ENCODE data around the gene COL4A2.
A peak's percentile ranks its signal among the peaks of the same experiment; 100 is the strongest.
"Not testable (repeated sequence)": the region's sequence is repeated elsewhere in the genome, so short reads cannot be mapped to it uniquely, and the experiment has no call there.

COL4A2 gene

DNA sequence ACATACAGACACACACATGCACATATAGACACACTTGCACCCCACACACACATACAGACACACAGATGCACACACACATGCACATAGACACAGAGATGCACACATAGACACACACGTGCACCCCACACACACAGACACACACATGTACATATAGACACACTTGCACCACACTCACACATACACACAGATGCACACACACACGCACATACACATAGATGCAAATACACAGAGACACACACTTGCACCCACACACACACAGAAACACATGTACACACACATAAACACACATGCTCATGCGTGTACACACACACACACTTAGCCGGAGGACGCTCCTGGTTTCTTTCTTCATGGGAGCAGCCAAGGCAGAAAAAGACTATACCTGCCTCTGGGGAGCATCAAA, 10.0 kb downstream of the COL4A2 start:
- no peak overlapping the region for H3K4me3 ChIP-seq (ENCODE audit: low read length)
- DNase-seq (ENCODE audit: low read depth, low spot score) = no peak

DNA sequence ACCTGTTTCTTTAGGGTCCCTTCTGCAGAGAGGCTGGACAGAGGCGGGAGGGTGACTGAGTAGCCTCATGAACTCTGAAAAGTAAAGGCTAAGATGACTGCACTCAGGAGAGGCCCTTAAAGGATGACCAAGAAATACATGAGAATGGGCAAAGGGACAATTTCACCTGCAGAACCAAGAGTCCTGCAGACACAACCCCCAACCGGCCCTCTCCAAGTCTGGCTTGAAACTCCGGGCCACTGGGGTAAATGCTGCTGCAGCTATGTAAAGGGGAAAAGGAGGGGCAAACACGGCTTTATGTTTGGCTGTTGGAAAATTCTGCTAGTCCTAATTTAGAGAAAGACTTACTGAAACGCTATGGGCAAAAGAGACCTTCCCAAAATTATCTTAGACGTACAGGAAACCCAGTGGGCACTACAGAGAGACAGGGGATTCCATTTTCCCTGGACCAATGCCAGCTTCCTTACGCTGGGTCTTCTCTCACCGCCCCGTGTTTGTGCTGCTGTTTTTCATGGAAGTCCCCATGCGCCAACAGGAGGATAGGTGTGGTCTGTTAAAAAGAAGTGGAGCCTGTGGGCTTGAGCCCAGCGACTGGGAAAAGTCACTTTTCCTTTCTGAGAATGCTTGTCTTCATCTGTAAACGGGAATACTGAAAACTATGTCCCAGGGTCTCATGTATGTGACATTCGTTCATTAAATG, 10.6 kb downstream of the COL4A2 start:
- H3K4me3 ChIP-seq (ENCODE audit: low read length) = no peak overlapping the region
- DNase-seq (ENCODE audit: low read depth, low spot score) = no peak

DNA sequence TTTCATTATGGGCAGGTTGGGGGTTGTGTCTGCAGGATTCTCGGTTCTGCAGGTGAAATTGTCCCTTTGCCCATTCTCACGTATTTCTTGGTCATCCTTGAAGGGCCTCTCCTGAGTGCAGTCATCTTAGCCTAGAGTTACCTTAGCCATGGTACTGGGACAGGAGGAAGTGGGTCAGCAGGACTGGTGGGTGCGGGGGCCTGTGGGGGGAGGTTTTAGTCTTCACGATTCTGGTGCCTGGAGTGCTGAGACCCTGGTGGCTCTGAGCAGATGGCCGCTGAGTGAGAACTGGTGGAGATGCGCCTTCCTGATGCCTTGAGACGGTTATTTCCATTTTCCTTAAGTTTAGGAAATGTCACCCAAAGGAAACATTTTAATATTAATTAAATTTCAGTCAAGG, 11.8 kb downstream of the COL4A2 start:
- H3K4me3 ChIP-seq (ENCODE audit: low read length) = no peak overlapping the region
- no peak for DNase-seq (ENCODE audit: low read depth, low spot score)

DNA sequence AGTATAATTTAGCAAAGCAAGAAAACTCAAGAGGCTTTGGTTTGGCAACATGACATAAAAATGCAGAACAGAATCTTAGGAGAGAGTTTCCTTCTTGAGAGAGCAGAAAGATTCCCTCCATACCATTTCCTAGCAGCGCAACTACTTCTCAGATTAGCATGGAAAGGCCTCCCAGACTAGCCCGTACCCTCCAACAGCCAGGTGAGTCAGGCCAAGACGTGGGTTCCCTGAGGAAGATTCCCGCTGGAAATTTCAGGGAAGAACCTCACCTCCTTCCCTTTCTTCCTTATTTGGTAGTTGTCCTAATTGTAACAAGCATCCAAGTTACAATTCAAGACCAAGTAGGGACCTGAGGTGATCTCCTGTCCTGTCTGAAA, 12.3 kb downstream of the COL4A2 start:
- no peak overlapping the region for H3K4me3 ChIP-seq (ENCODE audit: low read length)

DNA sequence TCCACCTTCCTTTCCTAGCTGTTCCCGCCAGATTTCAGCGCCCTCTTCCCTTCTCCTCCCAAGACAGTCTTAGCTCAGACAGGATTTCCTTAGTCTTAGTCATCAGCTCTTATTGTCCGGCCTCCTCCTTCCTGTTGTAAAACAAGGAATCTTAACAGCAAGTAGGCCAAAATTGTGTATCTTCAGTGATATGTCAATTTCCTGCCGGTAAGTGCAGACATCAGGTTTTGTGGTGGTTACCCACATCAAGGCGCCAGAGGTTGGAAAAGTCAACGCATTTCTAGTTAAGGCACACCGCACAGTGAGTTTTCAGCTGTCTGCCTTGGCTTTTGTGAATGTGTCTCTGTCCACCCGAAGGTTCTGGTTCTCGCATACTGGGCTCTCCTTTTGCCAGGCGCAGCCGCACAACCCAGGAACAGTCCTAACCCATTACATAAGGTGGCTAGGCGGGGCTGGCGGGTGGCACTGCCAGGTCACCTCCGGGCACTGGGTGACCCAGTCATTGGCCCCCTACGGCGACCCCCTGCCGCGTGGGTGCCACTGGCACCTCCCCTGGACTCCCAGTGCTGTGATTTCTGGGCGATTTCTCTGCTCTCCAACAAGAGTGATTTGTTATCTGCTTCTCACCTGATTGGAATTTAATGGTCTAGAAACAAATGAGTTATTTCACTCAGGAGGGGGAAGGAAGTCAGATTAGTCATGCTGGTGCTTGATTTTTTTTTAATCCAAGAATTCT, 12.9 kb downstream of the COL4A2 start:
- peak; percentile 78 for DNase-seq (ENCODE audit: low read depth, low spot score)
- no peak overlapping the region for H3K4me3 ChIP-seq (ENCODE audit: low read length)

More for the DNA sequence above, 12.3 kb downstream of the COL4A2 start:
- no peak for DNase-seq (ENCODE audit: low read depth, low spot score)

DNA sequence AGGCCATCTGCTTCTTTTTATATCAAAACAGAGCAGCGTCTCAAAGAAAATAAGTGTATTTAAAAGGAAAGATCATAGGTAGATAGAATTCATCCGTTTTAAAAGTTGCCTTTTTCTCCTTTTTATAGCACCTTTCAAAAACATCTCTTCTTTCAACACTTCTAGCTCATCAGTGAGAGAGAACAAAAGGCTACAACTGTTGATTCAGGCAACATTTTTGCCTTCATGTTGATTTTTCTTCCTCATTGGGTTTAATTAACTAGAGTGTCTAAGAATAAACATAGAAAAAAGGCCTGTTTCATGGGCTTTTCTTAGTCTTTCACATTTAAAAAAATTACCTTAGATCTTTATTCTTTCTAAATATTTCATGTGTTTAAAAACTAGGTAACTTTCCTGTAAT, 13.6 kb downstream of the COL4A2 start:
- no peak overlapping the region for H3K4me3 ChIP-seq (ENCODE audit: low read length)
- no peak for DNase-seq (ENCODE audit: low read depth, low spot score)

DNA sequence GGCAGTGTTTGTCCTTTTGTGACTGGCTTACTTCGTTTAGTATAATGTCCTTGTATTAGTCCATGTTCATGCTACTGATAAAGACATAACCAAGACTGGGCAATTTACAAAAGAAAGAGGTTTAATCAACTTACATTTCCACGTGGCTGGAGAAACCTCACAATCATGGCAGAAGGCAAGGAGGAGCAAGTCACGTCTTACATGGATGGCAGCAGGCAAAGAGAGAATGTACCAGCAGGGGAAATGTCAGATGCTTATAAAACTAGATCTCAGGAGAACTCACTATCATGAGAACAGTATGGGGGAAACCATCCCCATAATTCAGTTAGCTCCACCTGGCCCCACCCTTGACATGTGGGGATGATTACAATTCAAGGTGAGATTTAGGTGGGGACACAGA, 14.5 kb downstream of the COL4A2 start:
- H3K4me3 ChIP-seq (ENCODE audit: low read length); DNase-seq (ENCODE audit: low read depth, low spot score): not testable (repeated sequence)

DNA sequence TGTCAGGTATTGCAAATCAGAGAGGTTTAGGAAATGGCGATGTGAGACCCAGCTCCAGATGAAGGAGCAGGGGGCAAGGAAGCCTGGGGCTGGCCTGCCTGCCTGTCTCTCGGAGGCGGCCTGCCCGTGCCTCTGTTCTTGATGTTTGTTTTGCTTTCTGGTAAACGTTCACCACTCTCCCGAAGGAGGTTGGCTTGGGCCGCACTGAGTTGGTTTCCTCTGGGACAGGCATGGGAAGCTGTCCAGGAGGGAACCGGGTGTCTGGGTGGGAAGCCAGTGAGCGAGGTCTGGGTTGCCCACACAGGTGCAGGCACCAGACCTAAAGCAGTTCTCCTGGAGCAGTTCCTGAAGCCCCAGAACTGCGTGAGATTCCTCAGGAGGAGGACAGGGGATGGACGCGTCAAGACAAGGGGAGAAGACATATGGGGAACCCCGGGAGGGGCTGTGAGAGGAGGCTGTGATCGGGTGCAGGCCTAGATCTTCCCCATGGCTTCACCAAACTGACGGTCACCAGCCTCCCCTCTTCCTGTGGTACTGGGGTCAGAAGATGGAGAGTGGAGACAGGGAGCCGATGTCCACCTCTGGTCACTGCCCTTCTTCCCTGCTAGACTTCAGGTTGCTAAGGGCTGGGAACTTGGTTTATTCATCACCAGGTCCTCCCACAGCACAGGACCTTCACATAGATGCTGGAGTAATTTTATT, 15.2 kb downstream of the COL4A2 start:
- no peak overlapping the region for H3K4me3 ChIP-seq (ENCODE audit: low read length)
- no peak for DNase-seq (ENCODE audit: low read depth, low spot score)

DNA sequence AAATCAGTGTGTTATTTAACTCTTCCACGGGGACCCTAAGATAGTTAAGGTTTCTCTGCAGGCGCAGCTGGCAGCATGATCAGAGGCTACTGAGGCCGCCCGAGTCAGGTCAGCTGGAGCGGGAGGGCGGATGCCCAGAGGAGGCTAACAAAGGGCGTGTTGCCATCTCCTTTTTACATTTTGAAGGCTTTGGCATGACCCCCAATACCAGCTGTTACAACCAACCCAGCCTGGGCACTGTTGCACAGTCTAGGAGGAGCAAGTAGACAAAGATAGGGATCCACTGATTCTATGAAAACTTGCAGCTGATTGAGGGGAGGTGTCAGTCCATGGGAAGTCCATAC, 15.7 kb downstream of the COL4A2 start:
- no peak overlapping the region for H3K4me3 ChIP-seq (ENCODE audit: low read length)
- no peak for DNase-seq (ENCODE audit: low read depth, low spot score)

DNA sequence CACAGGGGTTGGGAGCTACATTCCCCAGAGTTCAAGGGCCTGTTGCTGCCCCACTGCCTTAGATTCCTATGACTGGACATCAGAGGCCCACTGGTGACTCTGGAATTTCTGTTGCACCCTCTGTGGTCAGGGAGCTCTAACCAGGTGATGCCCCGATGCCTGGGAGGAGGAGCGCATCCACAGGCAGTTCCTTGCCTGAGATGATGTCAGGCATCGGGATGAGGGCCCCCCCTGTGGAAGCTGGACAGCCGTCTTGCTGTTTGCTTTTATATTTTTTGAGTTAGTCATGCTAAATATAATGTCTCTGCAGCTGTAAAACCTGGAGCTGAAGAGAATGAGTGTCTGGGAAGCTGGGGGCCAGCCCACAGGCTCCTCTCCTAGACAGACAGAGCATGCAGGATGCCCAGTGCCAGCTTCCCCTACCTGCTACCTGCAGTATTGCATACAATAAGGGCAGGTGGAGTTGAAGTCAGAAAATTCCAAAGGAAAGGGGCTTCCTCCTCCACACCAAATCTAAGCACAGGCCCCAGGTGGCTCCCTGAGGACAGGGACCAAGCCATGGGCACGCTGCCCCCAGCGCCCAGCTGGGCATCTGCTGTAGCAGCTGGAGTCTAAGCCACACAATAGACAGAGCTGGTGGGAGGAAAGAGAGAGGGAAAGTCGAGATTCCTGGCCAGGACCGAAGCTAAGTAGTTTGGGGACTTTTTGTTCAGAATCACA, 16.2 kb downstream of the COL4A2 start:
- H3K4me3 ChIP-seq (ENCODE audit: low read length) = no peak overlapping the region
- no peak for DNase-seq (ENCODE audit: low read depth, low spot score)

DNA sequence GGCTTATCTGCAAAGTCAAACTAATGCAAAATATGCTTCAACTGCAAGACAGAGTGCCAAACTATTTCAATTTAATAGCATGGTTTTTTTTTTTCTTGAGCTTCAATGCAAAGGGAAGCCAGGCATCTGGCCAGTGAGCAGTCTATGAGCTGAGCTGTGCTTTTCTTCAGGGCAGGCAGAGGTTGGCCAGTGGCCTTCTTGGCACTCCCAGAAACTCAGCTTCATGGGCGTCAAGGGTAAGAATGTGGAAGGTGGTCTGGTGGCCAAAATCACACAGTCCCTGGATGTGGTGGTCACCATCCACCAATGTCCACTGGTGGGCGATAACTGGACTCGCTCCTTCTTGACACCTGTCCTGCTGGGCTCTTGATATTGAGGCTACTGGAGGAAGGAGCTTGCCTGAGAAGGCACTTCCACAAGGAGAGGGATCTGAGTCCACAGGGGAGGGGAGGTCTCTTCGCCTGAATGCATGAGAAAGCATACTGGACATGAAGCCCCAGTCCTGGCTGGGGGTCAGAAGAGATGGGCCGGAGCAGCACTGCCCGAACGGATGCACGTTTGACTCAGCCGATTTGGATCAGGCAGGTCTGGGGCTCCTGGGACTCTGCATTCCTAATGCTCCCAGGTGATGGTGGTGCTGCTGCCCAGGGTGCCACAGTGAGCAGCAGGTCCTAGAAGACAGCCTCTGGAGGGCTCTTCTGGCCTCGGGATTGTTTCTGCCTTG, 17.1 kb downstream of the COL4A2 start:
- no peak overlapping the region for H3K4me3 ChIP-seq (ENCODE audit: low read length)
- no peak for DNase-seq (ENCODE audit: low read depth, low spot score)

DNA sequence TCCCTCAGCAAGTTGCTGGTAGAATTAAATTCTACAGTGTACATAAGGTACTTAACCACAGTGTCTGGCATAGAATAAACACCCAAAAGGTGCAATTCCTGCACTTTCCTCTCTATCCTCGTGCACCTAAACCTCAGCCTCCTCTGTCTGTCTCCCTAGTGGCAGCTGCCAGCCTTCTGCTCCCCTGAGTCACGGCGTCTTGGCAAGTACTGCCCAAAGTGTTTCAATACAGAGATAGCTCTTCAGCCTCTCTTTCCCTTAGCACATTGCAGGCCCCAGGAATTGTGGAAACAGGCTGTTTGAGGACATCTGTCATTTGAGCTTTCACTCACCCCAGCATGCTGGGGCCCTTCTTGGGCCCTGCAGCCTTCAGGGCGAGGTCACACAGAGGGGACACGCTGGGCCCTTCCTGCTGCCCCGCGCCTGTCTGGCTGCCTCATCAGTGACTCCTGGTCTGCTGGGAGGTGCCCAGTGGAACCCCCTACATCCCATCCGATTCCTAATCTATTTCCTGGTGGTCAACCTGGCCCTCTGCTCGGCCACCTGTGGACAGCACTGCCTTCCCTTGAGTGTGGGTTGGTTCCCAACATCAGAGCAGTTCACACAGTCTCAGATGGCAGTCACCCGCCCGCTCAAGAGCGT, 19.3 kb downstream of the COL4A2 start:
- no peak for DNase-seq (ENCODE audit: low read depth, low spot score)

DNA sequence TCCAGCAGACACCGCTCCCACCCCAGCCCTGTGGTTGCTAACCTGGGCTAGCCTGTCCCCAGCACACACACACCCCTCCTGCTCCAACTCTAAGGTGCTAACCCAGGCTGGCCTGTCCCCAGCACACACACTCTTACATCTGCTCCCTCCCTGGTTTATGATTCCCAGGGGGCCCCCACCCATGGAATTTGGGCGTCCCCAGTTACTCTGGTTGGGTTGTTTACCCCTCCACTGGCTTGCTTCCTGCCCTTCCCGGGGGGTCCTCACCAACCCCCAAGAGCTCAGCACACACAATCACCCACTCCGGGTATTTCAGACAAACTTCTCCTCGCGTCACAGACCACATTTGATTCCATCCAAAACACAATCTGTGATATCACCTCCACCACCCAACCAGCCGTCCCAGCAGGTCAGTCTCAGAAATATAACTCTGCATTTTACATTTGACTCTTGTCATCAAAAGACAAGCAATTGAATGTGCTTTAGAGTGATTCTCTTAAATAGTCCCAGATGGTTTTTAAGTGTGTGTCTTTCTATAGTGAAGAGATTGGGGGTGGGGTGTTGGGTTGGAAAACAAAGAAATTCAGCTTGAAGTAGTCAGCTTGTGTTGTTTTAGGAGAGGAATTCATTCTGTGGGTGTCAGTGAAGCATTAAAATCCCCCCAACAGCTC, 20.1 kb downstream of the COL4A2 start:
- DNase-seq (ENCODE audit: low read depth, low spot score) = no peak
- no peak overlapping the region for H3K4me3 ChIP-seq (ENCODE audit: low read length)

More for the DNA sequence above, 19.3 kb downstream of the COL4A2 start:
- H3K4me3 ChIP-seq (ENCODE audit: low read length) = no peak overlapping the region

DNA sequence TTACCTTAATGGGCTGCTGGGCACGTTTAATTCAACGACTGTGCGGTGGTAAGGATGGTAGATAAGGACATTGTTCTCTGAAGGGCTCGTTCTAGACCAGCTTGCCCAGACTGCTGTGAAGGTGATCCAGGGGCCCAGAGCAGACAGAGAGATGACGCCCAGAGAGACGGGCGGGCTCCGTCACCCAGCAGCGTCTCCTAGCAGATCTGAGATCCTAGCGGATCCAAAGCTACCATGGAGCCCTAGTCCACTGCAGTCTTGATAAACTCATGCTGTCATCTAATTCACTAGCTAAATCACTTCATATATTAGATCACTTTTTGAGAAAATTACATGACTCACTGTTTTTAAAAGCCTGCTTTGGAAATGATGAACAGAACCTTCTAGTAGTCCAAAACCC, 21.5 kb downstream of the COL4A2 start:
- H3K4me3 ChIP-seq (ENCODE audit: low read length) = no peak overlapping the region

DNA sequence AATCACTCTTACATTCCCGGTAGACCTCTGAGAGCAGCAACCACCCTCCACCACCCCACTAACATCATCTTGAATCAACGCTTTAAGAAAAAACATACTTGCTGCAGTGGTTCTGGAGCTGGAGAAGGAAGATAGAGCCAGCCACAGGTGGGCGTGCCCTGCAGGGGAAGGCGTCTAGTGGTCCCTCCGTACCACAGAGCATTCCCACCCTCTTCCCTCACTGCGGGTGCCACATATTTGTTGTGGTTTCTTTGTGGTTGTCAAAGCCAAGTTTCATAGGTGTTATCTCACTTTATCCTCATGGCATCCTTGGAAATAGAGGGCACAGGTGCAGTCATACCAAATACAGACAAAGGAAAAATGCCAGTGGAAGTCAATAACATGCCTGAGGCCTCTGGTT, 22.2 kb downstream of the COL4A2 start:
- no peak for DNase-seq (ENCODE audit: low read depth, low spot score)
- no peak overlapping the region for H3K4me3 ChIP-seq (ENCODE audit: low read length)

More for the DNA sequence above, 21.5 kb downstream of the COL4A2 start:
- no peak for DNase-seq (ENCODE audit: low read depth, low spot score)

DNA sequence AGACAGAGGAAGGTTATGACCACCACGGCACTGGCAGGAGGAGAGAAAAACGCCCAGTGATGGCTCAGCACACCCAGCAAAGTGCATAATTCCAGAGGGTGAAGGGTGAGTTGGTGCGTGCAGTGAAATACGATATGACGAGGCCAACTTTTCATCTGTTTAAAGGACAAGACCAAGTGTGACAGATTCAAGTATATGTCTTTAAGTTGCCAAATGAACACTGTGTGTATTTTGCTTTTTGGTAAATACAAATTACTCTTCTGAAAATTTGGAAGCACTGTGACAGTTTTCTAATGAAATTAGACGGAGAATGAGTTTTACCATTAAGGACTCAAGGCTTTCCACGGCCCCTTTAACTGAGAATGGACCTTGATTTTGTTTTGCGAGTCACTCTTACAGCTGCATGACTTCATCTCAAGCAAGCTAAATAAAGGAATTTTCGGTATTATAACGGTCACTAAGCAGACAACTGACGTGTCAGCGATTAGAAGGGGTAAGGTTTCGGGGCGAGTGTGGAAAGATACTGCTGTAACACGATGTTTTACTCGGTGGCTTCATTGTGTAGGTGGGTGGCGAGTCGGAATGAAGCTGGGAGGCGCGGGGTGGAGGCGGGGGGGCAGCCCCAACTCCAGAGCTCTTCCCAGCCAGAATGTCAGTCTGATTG, 22.8 kb downstream of the COL4A2 start:
- H3K4me3 ChIP-seq (ENCODE audit: low read length) = no peak overlapping the region

DNA sequence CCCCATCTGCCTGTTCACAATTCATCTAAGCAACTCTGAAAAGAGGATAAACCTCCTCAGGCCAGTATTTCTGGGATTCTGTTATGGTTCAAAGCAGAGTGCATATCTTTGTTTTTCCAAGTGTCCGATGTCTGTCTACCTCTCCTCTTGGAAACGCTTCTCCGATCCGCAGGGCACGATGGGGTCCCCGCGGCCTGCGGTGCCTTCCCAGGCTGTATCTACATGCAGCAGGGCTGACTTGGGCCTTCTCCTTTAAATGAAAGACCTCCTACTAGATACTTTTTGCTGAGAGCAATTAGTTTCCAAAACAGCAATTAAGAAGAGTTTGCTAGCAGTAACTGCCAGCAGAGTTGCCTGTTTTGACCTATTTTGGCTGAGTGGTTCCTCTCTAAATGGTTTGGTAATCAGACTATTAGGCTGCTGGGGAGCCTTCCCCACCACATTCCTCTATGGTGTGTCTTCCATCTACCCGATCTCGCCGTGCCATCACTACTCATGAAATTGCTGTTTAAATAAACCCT, 23.5 kb downstream of the COL4A2 start:
- DNase-seq (ENCODE audit: low read depth, low spot score) = no peak
- no peak overlapping the region for H3K4me3 ChIP-seq (ENCODE audit: low read length)

More for the DNA sequence above, 22.8 kb downstream of the COL4A2 start:
- DNase-seq (ENCODE audit: low read depth, low spot score) = no peak
